ENCODE measurements around the gene DNAI1.

Gene DNAI1

GRCh38 chr9:34558364-34558763, 99.8 kb downstream of the DNAI1 start:
- no peak for DNase-seq (ENCODE audit: low read depth)

DNA sequence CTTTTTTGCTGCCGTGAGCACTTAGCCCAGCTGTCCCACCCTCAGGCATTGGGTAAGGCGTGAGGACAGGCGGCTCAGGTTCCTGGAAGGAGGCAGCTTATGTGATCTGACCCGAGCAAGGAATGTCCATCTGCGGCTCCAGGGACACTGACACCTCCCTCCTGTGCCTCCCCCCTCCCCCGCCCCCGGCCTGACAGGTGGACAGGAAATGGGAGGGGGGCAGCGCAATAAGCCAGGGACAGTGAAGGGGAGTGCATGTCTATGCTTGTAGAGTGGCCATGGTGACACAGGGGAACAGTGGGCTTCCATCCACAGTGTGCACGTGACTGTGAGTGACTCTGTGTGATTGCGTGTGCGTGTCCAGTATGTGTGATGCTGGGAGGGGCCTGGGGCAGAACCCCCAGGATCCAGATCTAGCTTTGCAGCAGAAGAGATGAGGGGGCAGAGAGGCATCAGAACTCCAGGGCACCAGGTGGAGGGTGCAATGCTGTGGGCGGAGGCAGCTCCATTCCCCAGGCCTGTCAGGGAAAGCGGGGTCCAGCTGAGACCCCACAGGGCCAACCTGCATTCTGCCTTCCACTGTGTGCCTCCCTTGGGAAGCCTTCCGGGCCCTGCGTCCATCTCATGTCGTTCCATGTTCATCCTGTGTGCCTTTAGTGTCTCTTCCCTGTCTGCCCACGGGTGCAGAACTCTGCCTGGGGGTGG, 100.5 kb downstream of the DNAI1 start:
- no peak for DNase-seq (ENCODE audit: low read depth)

DNA sequence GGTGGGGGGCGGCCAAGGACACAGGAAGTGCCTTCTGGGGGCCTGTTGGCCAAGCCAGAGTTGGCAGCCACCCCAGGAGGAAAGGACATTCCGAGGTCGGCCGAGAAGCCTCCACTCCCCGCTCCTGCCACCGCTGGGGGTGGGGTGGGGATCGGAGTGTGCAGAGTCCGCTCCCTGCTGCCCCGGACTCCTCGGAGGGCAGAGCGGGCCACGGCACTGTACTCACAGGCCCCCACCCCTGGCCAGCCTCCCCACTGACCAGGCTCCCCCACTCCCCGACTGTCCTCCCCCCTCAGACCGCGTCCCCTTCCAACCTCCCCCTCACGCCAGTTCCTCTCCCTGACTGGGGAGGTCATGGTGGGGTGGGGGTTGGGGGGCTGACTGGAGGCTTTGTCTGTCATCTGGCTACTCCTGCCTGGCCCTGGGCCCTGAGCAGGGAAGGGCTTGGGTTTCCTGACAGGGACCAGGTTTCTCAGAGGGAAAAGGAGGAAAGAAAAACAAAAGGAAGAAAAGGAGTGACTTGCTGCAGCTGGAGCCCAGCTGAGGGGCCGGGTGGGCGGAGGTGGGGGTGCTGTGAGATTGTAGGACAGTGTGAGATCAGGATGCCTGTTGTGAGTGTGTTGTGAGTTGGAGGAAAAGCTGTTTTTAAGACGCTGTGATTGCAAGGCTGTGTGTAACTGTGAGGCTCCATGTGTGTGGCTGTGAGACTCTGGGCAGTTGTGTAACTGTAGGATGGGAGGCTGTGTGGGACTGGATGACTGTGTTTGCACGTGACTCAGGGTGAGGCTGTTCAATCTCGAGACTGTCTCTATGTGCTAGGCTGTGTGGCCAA, 101.2 kb downstream of the DNAI1 start:
- DNase-seq (ENCODE audit: low read depth): no peak

GRCh38 chr9:34560599-34561214, 102.1 kb downstream of the DNAI1 start:
- no peak for DNase-seq (ENCODE audit: low read depth)

DNA sequence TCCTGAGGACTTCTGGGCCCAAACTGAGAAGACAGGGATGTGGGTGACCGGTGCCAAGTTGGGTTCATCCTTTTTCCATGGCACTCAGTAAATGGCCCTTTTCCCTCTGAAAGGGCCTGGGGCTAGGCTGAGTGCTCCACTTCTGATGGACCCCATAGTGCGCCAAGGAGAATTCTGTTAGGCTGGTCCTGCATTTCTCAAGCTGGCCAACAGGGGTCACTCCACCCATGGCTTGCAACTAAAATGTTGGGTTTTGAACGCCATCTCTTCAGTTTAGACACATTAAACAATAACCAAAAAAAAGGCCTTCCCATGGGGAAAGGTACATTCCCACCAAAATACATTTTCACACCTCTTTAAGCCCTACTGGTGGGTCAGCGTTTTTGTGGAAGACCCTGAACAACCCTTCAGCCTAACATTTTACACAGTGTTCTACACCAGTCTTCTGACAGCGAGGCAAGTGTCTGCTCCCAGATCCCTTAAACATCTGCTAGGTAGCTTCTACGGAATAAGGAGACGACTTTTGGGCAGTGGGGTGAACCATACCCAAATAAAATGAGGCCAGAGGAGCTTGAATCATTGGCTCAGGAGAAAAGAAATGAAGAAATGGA, 103.6 kb downstream of the DNAI1 start:
- DNase-seq (ENCODE audit: low read depth): no peak

DNA sequence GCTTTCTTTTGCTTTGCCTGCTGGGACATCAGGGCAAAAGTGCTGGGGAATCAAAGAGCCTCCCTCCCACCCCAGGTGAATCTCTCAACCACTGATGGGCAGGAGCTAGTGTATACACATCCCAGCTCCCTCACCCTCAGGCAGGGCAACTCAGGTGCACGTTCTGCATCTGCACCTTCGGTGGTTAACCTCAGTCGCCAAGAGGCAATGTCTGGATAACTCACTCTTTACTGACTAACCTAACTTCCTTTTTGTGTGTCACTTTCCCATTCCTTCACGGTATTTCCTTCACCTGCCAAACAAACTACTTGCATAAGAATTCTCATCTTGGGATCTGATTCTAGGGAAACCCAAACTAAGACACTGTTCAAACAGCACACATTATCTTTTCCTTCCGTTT, 104.7 kb downstream of the DNAI1 start:
- no peak for DNase-seq (ENCODE audit: low read depth)

- DNase-seq (ENCODE audit: low read depth): no peak
Observed at GRCh38 chr9:34564617-34565016, 106.0 kb downstream of the DNAI1 start.

DNA sequence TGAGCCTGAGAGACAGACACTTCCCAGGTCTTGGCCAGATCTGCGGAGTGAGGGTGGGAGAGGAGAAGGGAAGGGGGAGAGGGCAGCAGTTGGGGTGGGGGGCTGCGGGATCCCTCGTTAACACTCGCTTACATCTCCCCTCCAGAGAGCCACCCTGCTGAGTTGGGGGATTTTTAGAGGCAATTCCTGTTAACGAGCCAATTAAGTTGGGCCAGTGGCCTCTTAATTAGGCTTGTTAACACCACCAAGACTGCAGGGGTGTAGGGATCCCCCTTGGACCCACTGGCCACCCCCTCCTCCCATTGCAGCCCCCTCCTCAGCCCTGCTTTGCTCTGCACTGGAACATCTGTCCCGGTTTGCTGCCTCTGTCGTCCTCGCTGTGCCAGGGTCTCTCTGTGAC, 107.3 kb downstream of the DNAI1 start:
- DNase-seq (ENCODE audit: low read depth): no peak

DNA sequence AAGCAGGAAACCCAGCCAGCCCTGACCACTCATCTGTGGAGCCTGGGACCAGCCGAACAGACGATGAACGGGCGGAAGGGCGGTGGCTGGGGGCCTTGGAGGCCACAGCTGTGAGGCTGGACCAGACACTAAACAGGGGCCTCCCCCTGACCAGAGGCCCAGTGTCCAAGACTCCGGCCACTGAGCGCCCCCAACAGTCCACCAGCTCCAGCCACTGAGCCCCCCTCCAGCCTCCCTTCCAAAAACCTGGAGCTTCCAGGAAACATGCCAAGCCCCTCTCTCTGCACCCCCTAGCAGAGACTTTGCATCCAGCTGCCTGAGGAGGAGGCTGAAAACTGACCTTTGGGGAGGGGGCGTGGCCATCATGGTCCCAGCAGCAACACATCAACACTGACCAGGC, 107.7 kb downstream of the DNAI1 start:
- DNase-seq (ENCODE audit: low read depth): no peak

GRCh38 chr9:34566972-34567371, 108.4 kb downstream of the DNAI1 start:
- DNase-seq (ENCODE audit: low read depth): no peak

- no peak for DNase-seq (ENCODE audit: low read depth)
Observed at GRCh38 chr9:34568133-34568532, 109.5 kb downstream of the DNAI1 start.

GRCh38 chr9:34568774-34569173, 110.2 kb downstream of the DNAI1 start:
- DNase-seq (ENCODE audit: low read depth): no peak

DNA sequence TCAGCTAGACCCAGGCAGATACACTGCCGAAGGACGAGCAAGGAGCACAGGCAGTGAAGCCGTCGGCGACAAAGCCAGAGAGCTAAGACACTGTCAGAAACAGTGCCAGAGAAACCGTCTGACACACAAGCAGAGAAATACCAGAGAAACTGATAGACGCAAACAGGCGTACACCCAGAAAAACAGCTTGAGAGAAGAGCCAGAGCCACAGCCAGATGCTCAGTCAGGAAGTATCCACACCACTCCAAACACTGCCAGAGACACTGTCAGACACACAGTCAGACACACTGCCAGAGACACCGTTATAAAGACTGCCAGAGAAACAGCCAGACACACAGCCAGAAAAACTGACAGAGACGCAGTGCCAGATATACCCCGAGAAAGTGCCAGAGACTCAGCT, 111.8 kb downstream of the DNAI1 start:
- no peak for DNase-seq (ENCODE audit: low read depth)

All from stimulated activated CD8-positive, alpha-beta memory T cell treated with anti-CD3 and anti-CD28 coated beads, Interleukin-15, amount 100 ng/mL, for 24 hours (primary cell).